ENCODE data around the gene ZFR. TPM values are rescaled to one million over a fixed set of nuclear protein-coding genes. Genes with fewer than 3 reads are reported as not detected.
A peak's percentile ranks its signal among the peaks of the same experiment; 100 is the strongest.
"Not testable (repeated sequence)": the region's sequence is repeated elsewhere in the genome, so short reads cannot be mapped to it uniquely, and the experiment has no call there.

ZFR gene
- total RNA-seq, 1 donor, result 86.1 TPM

GRCh38 chr5:32453916-32454315, 9.4 kb upstream of the ZFR start:
- H3K4me1 ChIP-seq (ENCODE audit: insufficient read depth, low read length), result no peaks in the 10 kb centered on the region
- DNase-seq (ENCODE audit: insufficient read length, low spot score, missing footprints), result no peak
- TF ChIP-seq CTCF (IDR thresholded peaks at IDR 0.05; ENCODE audit: extremely low read depth, low read depth, low read length), result no peak
- no peaks in the 10 kb centered on the region for H3K27me3 ChIP-seq (ENCODE audit: insufficient read depth, low read length)
- H4K20me1 ChIP-seq (ENCODE audit: insufficient read depth, low read length), result no peaks in the 10 kb centered on the region
- H3K4me2 ChIP-seq (ENCODE audit: insufficient read depth, low read length), result no peak overlapping the region
- H3K36me3 ChIP-seq (ENCODE audit: insufficient read depth, low read length), result no peaks in the 10 kb centered on the region
- no peak overlapping the region for H3K27ac ChIP-seq (ENCODE audit: low read depth, low read length)
- no peaks in the 10 kb centered on the region for H3K79me2 ChIP-seq (ENCODE audit: insufficient read depth, low read length)
- H3K4me3 ChIP-seq (ENCODE audit: insufficient read depth, low read length), result no peak overlapping the region
- no peaks in the 10 kb centered on the region for H3K9me3 ChIP-seq (ENCODE audit: low read depth, low read length)
- no peak overlapping the region for H2AFZ ChIP-seq (ENCODE audit: low read length)

- not testable (repeated sequence) for H2AFZ ChIP-seq (ENCODE audit: low read length); H3K27ac ChIP-seq (ENCODE audit: low read depth, low read length); H3K27me3 ChIP-seq (ENCODE audit: insufficient read depth, low read length); H4K20me1 ChIP-seq (ENCODE audit: insufficient read depth, low read length); H3K4me3 ChIP-seq (ENCODE audit: insufficient read depth, low read length); H3K9me3 ChIP-seq (ENCODE audit: low read depth, low read length); H3K36me3 ChIP-seq (ENCODE audit: insufficient read depth, low read length); H3K79me2 ChIP-seq (ENCODE audit: insufficient read depth, low read length); H3K4me1 ChIP-seq (ENCODE audit: insufficient read depth, low read length); H3K4me2 ChIP-seq (ENCODE audit: insufficient read depth, low read length); DNase-seq (ENCODE audit: insufficient read length, low spot score, missing footprints)
Observed at GRCh38 chr5:32452316-32452715, 7.8 kb upstream of the ZFR start.

- Histone ChIP-seq H3K9me3 (ENCODE audit: low read depth, low read length) (no peaks in the 10 kb centered on the region), H2AFZ (ENCODE audit: low read length) (no peak overlapping the region), H3K4me2 (ENCODE audit: insufficient read depth, low read length) (no peak overlapping the region), H4K20me1 (ENCODE audit: insufficient read depth, low read length) (no peaks in the 10 kb centered on the region), H3K79me2 (ENCODE audit: insufficient read depth, low read length) (no peaks in the 10 kb centered on the region), H3K4me3 (ENCODE audit: insufficient read depth, low read length) (no peak overlapping the region), H3K4me1 (ENCODE audit: insufficient read depth, low read length) (no peaks in the 10 kb centered on the region), H3K36me3 (ENCODE audit: insufficient read depth, low read length) (no peaks in the 10 kb centered on the region), H3K27ac (ENCODE audit: low read depth, low read length) (no peak overlapping the region), H3K27me3 (ENCODE audit: insufficient read depth, low read length) (no peaks in the 10 kb centered on the region)
- no peak for DNase-seq (ENCODE audit: insufficient read length, low spot score, missing footprints)
- TF ChIP-seq CTCF (IDR thresholded peaks at IDR 0.05; ENCODE audit: extremely low read depth, low read depth, low read length), result peak; percentile 36
Observed at GRCh38 chr5:32450952-32451351, 6.4 kb upstream of the ZFR start.

- no peak for TF ChIP-seq CTCF (IDR thresholded peaks at IDR 0.05; ENCODE audit: extremely low read depth, low read depth, low read length)
- Histone ChIP-seq H3K4me1 (ENCODE audit: insufficient read depth, low read length) (peaks cover 4% of the 10 kb centered on the region), H3K79me2 (ENCODE audit: insufficient read depth, low read length) (peaks cover 3% of the 10 kb centered on the region), H4K20me1 (ENCODE audit: insufficient read depth, low read length) (no peaks in the 10 kb centered on the region), H3K36me3 (ENCODE audit: insufficient read depth, low read length) (no peaks in the 10 kb centered on the region), H3K9me3 (ENCODE audit: low read depth, low read length) (no peaks in the 10 kb centered on the region), H3K4me3 (ENCODE audit: insufficient read depth, low read length) (no peak overlapping the region), H3K4me2 (ENCODE audit: insufficient read depth, low read length) (no peak overlapping the region), H3K27me3 (ENCODE audit: insufficient read depth, low read length) (no peaks in the 10 kb centered on the region), H2AFZ (ENCODE audit: low read length) (no peak overlapping the region), H3K27ac (ENCODE audit: low read depth, low read length) (no peak overlapping the region)
- no peak for DNase-seq (ENCODE audit: insufficient read length, low spot score, missing footprints)
Observed at GRCh38 chr5:32449262-32449661, 4.7 kb upstream of the ZFR start.
